HepG2 (cell line): Measurements from ENCODE around the gene PARP14. TPM values are rescaled to one million over a fixed set of nuclear protein-coding genes. Genes with fewer than 3 reads are reported as not detected.

Experiments
- ARID5B ChIP-seq: IDR thresholded peaks from 2 replicates; pipeline ENCODE4 v1.4.0; 2020; ENCODE audit warnings: mild to moderate bottlenecking, missing genetic modification reagents
- JUND ChIP-seq: sonication (generic); formaldehyde crosslinking; IDR thresholded peaks from 2 replicates; pipeline ENCODE4 v1.8.0; 2022; ENCODE audit warnings: mild to moderate bottlenecking, missing genetic modification reagents
- KDM1A ChIP-seq: IDR thresholded peaks from 2 replicates; pipeline ENCODE4 v1.6.1; 2016; ENCODE audit warnings: missing compliant biosample characterization
- KDM5B ChIP-seq: sonication (generic); formaldehyde crosslinking; IDR thresholded peaks from 2 replicates; pipeline ENCODE4 v1.4.0; 2020; ENCODE audit warnings: missing genetic modification reagents, mild to moderate bottlenecking, borderline replicate concordance
- MED8 ChIP-seq: sonication (generic); formaldehyde crosslinking; IDR thresholded peaks from 2 replicates; pipeline ENCODE4 v1.8.1; 2023; ENCODE audit warnings: mild to moderate bottlenecking, missing genetic modification reagents; ENCODE audit not compliant: insufficient replicate concordance
- MTA1 ChIP-seq: sonication (generic); formaldehyde crosslinking; IDR thresholded peaks from 2 replicates; pipeline ENCODE4 v1.4.0; 2020; ENCODE audit warnings: missing genetic modification reagents, mild to moderate bottlenecking, borderline replicate concordance
- MTERF4 ChIP-seq: sonication (generic); formaldehyde crosslinking; IDR thresholded peaks from 2 replicates; pipeline ENCODE4 v1.8.0; 2023; ENCODE audit warnings: mild to moderate bottlenecking, missing genetic modification reagents
- NFE2 ChIP-seq: sonication (generic); formaldehyde crosslinking; IDR thresholded peaks from 2 replicates; pipeline ENCODE4 v1.4.0; 2020; ENCODE audit warnings: missing genetic modification reagents
- NFKBIZ ChIP-seq: IDR thresholded peaks from 2 replicates; pipeline ENCODE4 v1.6.1; 2018; ENCODE audit warnings: missing genetic modification reagents, missing compliant biosample characterization
- NR2C2 ChIP-seq: sonication (generic); formaldehyde crosslinking; IDR thresholded peaks from 2 replicates; pipeline ENCODE4 v1.4.0; 2020; ENCODE audit warnings: missing genetic modification reagents, mild to moderate bottlenecking, moderate library complexity, borderline replicate concordance
- RCOR2 ChIP-seq: IDR thresholded peaks from 2 replicates; pipeline ENCODE4 v1.6.1; 2016; ENCODE audit warnings: missing biosample characterization, missing genetic modification reagents
- SNAPC4 ChIP-seq: sonication (generic); formaldehyde crosslinking; IDR thresholded peaks from 2 replicates; pipeline ENCODE4 v1.4.0; 2020; ENCODE audit warnings: mild to moderate bottlenecking, missing genetic modification reagents
- SP4 ChIP-seq: sonication (generic); formaldehyde crosslinking; IDR thresholded peaks from 2 replicates; pipeline ENCODE4 v1.8.1; 2023; ENCODE audit warnings: mild to moderate bottlenecking, missing genetic modification reagents
- YEATS4 ChIP-seq: sonication (generic); formaldehyde crosslinking; IDR thresholded peaks from 2 replicates; pipeline ENCODE4 v1.4.0; 2020; ENCODE audit warnings: missing genetic modification reagents, borderline replicate concordance
- ZFAT ChIP-seq: sonication (generic); formaldehyde crosslinking; conservative IDR thresholded peaks from 2 replicates; pipeline ENCODE4 v1.8.1; 2023; ENCODE audit warnings: missing genetic modification reagents, inconsistent platforms
- ZNF121 ChIP-seq: sonication (generic); formaldehyde crosslinking; IDR thresholded peaks from 2 replicates; pipeline ENCODE4 v1.5.0; 2020; ENCODE audit warnings: mild to moderate bottlenecking, missing genetic modification reagents
- ZNF232 ChIP-seq: sonication (generic); formaldehyde crosslinking; IDR thresholded peaks from 2 replicates; pipeline ENCODE4 v1.4.0; 2020; ENCODE audit warnings: missing genetic modification reagents, borderline replicate concordance
- ZNF382 ChIP-seq: sonication (generic); formaldehyde crosslinking; IDR thresholded peaks from 2 replicates; pipeline ENCODE4 v1.5.0; 2020; ENCODE audit warnings: missing genetic modification reagents, mild to moderate bottlenecking, borderline replicate concordance
- ZNF501 ChIP-seq: sonication (generic); formaldehyde crosslinking; IDR thresholded peaks from 2 replicates; pipeline ENCODE4 v1.5.1; 2020; ENCODE audit warnings: mild to moderate bottlenecking, moderate library complexity, missing genetic modification reagents
- polyA plus RNA-seq, 8 experiments: library from polyadenylated mRNA; depleted of rRNA in 3 of 8; stranded (reverse) in 7 of 8; unstranded in 1 of 8; fragments of >200 nt; fragmentation: Illumina TruSeq in 4 of 8; extraction: Trizol in 4 of 8; gene quantifications; 2 replicates each; pipeline versions ENCODE4 v1.2.1 to v1.2.3, GENCODE V29; 2011 to 2016; ENCODE audit warnings: low read depth in 4 of 8, missing spikeins in 1 of 8, mixed read lengths in 1 of 8; ENCODE audit not compliant: insufficient read depth in 1 of 8
- total RNA-seq, 5 experiments: library from RNA; depleted of rRNA; stranded (reverse); fragments of >200 nt; fragmentation: Illumina TruSeq; extraction: Trizol; gene quantifications; 2 replicates each; pipeline ENCODE4 v1.2.3, GENCODE V29; 2016; ENCODE audit warnings: low read depth in 1 of 5
- TF ChIP-seq, protein P1 (sequence below): IDR thresholded peaks from 2 replicates; pipeline ENCODE4 v1.6.1; 2012; ENCODE audit warnings: inconsistent platforms

Gene PARP14
- total and polyA plus RNA-seq, 2 of the 13 experiments (the other 11 are each of a cell fraction or from before 2014, with no cell fraction given), result 9.0 to 19.1 TPM

GRCh38 chr3:122668930-122669730, 11.5 kb upstream of the PARP14 start (continued):
- TF ChIP-seq SNAPC4 (CRISPR knock-in tag), result no peak
- TF ChIP-seq NFKBIZ (CRISPR knock-in tag), result no peak
- TF ChIP-seq, protein P1, sequence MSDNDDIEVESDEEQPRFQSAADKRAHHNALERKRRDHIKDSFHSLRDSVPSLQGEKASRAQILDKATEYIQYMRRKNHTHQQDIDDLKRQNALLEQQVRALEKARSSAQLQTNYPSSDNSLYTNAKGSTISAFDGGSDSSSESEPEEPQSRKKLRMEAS, result no peak
- no peak for TF ChIP-seq ZFAT (CRISPR knock-in tag)
- no peak for TF ChIP-seq ZNF501
- no peak for TF ChIP-seq ZNF382 (CRISPR knock-in tag)
- TF ChIP-seq RCOR2 (CRISPR knock-in tag), result 0 out of 2 replicates have a peak, but pooled peaks have one; percentile 43
- TF ChIP-seq KDM5B (CRISPR knock-in tag), result no peak
- TF ChIP-seq JUND (CRISPR knock-in tag), result peak; percentile 33; the same call in 1 of the 2 replicates
- TF ChIP-seq NFE2, result no peak
- no peak for TF ChIP-seq YEATS4 (CRISPR knock-in tag)
- peak; percentile 30; the same call in 1 of the 2 replicates for TF ChIP-seq ARID5B (CRISPR knock-in tag)
- 0 out of 2 replicates have a peak, but pooled peaks have one; percentile 31 for TF ChIP-seq KDM1A (CRISPR knock-in tag)
- no peak for TF ChIP-seq SP4 (CRISPR knock-in tag)
- TF ChIP-seq NR2C2 (CRISPR knock-in tag), result 0 out of 2 replicates have a peak, but pooled peaks have one; percentile 23
- TF ChIP-seq MTERF4 (CRISPR knock-in tag), result no peak
- no peak for TF ChIP-seq MTA1 (CRISPR knock-in tag)
- no peak for TF ChIP-seq ZNF232 (CRISPR knock-in tag)
- peak; percentile 53 for TF ChIP-seq ZNF121 (CRISPR knock-in tag)
- TF ChIP-seq MED8 (CRISPR knock-in tag), result no peak
